ENCODE data around the gene ASCC1. TPM values are rescaled to one million over a fixed set of nuclear protein-coding genes. Genes with fewer than 3 reads are reported as not detected.

Gene ASCC1
- total and polyA plus RNA-seq, 2 of the 4 experiments (the other 2 are of a cell fraction), result 15.9 to 21.0 TPM

- POLR2A ChIA-PET (ENCODE audit: unreplicated experiment), result no interaction called here
- no peak overlapping the region for H3K18ac ChIP-seq (ENCODE audit: low read depth, low read length)
- H2BK20ac ChIP-seq (ENCODE audit: low read depth, low read length), result no peak overlapping the region
- ATAC-seq (ENCODE audit: low read depth) (no peak), DNase-seq (peak; percentile 45)
- H2AFZ ChIP-seq (replicated peaks; ENCODE audit: low read length, poor library complexity), result no peak overlapping the region
- no peak overlapping the region for H2BK15ac ChIP-seq (ENCODE audit: low read depth, low read length)
- no peak overlapping the region for H2BK5ac ChIP-seq (ENCODE audit: low read depth, low read length, poor library complexity, severe bottlenecking)
- intact Hi-C loops (cut with micrococcal nuclease) (loop anchor here (1.0 to 2.0 kb wide), 4 partner anchors 105 to 327 kb away; no protein-coding TSS in a partner anchor), dilution Hi-C loops (cut with HindIII; ENCODE audit: low sequenced_read_pairs, unreplicated experiment) (no loop called here), in situ Hi-C loops (cut with MboI; ENCODE audit: low sequenced_read_pairs) (no loop called here)
- H3K27ac ChIP-seq (ENCODE audit: insufficient read depth, low read length), result no peak overlapping the region; the same call in 1 of the 2 replicates
- H3K14ac ChIP-seq (replicated peaks; ENCODE audit: low read depth, low read length), result no peak overlapping the region
- H4K91ac ChIP-seq (ENCODE audit: insufficient read depth, low read depth, low read length), result no peak overlapping the region
- no peak overlapping the region for H2AK5ac ChIP-seq (ENCODE audit: low read depth, low read length)
- CTCF ChIA-PET, result interaction anchor here (0.8 to 1.3 kb wide), 3 partner anchors 98 to 175 kb away, joined by 3 to 4 read pairs (median 3); no protein-coding TSS in a partner anchor
- H3K79me1 ChIP-seq (ENCODE audit: low read depth in 1 of 2, low read length in 2 of 2), result peaks cover 10 to 19% of the 10 kb centered on the region in 2 experiments
- H3K4ac ChIP-seq (ENCODE audit: low read depth, low read length), result no peak overlapping the region
- no peak overlapping the region for H4K8ac ChIP-seq (ENCODE audit: low read depth in 2 of 2, low read length in 2 of 2)
- H3K23ac ChIP-seq (ENCODE audit: low read depth, low read length), result no peak overlapping the region
- no peaks in the 10 kb centered on the region for H3K9me1 ChIP-seq (ENCODE audit: insufficient read depth, low read length)
- H2BK120ac ChIP-seq (ENCODE audit: low read depth, low read length), result no peak overlapping the region
- no CpG with 5 or more reads among the region's 1 CpG for WGBS, 2 experiments (ENCODE audit: extremely low coverage in 2 of 2, insufficient read length in 1 of 2)
- no peak overlapping the region for H3K4me3 ChIP-seq (ENCODE audit: insufficient read depth, low read depth, low read length)
- H2AK9ac ChIP-seq (replicated peaks; ENCODE audit: low read depth, low read length, poor library complexity), result no peak overlapping the region
- BruUV-seq (replicated peaks), result no TSS peak
- H4K5ac ChIP-seq (ENCODE audit: low read depth, low read length), result no peak overlapping the region
- peaks cover 3% of the 10 kb centered on the region; the same call in 1 of the 2 replicates for H3K4me1 ChIP-seq (ENCODE audit: control insufficient read depth, insufficient read depth, low read length)
- peak overlapping the region; percentile 16 for H3K9ac ChIP-seq (ENCODE audit: low read depth, low read length)
- peaks cover 8% of the 10 kb centered on the region; the same call in 1 of the 2 replicates for H3K36me3 ChIP-seq (ENCODE audit: control insufficient read depth, insufficient read depth, low read length)
- H3K4me2 ChIP-seq (ENCODE audit: low read depth, low read length), result no peak overlapping the region
- no peaks in the 10 kb centered on the region for H4K20me1 ChIP-seq (ENCODE audit: insufficient read depth, low read length)
- no peaks in the 10 kb centered on the region for H3K9me3 ChIP-seq (ENCODE audit: control insufficient read depth, insufficient read depth, low read length)
- no peaks in the 10 kb centered on the region for H3K27me3 ChIP-seq (ENCODE audit: control insufficient read depth, insufficient read depth, low read length)
- no peak overlapping the region for H3K56ac ChIP-seq (ENCODE audit: extremely low read depth, insufficient read depth, low read length)
- TF ChIP-seq ELK1 (IDR thresholded peaks at IDR 0.05; ENCODE audit: borderline replicate concordance, low read depth, low read length), result no peak
- TF ChIP-seq BHLHE40 (IDR thresholded peaks at IDR 0.05; ENCODE audit: low read depth, low read length), result no peak
Observed at GRCh38 chr10:72223743-72224101, 7.6 kb upstream of the ASCC1 start.

Data from IMR-90 (cell line).